Small intestine (tissue), 16 donors: ENCODE results near the gene NDUFA5. TPM values are rescaled to one million over a fixed set of nuclear protein-coding genes. Genes with fewer than 3 reads are reported as not detected.

ENCODE experiments used
- DNase-seq, 2 donors: peaks; one replicate each; pipeline versions ENCODE4 v3.0.0 to v3.0.0-alpha.2; 2013
- FAIRE-seq: peaks from 2 replicates; lab custom pipeline; 2012; peaks lifted over from hg19 to GRCh38; lab: Jason Lieb, UNC
- H3K27ac ChIP-seq, 3 donors: one replicate each; pipeline ENCODE4 v1.5.1; 2013; ENCODE audit warnings: low read length in 2 of 3, mild to moderate bottlenecking in 2 of 3, control low read depth in 1 of 3, inconsistent platforms in 1 of 3, low read depth in 1 of 3, moderate library complexity in 1 of 3
- H3K27me3 ChIP-seq, 3 donors: one replicate each; pipeline ENCODE4 v1.6.1; 2013; ENCODE audit warnings: low read length in 3 of 3, inconsistent platforms in 1 of 3; ENCODE audit not compliant: control insufficient read depth in 3 of 3, insufficient read depth in 3 of 3
- H3K36me3 ChIP-seq, 3 donors: one replicate each; pipeline ENCODE4 v1.6.1; 2013; ENCODE audit warnings: low read length in 3 of 3, inconsistent platforms in 1 of 3, low read depth in 1 of 3, mild to moderate bottlenecking in 1 of 3, moderate library complexity in 1 of 3; ENCODE audit not compliant: control insufficient read depth in 3 of 3, insufficient read depth in 2 of 3
- H3K4me1 ChIP-seq, 3 donors: one replicate each; pipeline ENCODE4 v1.6.1; 2013; ENCODE audit warnings: low read length in 2 of 3, inconsistent platforms in 1 of 3, low read depth in 1 of 3, mild to moderate bottlenecking in 1 of 3, moderate library complexity in 1 of 3; ENCODE audit not compliant: control insufficient read depth in 3 of 3, insufficient read depth in 2 of 3
- H3K4me3 ChIP-seq, 3 donors: one replicate each; pipeline ENCODE4 v1.5.1; 2013; ENCODE audit warnings: low read length in 3 of 3, control low read depth in 1 of 3, inconsistent platforms in 1 of 3, low read depth in 1 of 3, mild to moderate bottlenecking in 1 of 3, moderate library complexity in 1 of 3
- H3K9me3 ChIP-seq, 2 donors: one replicate each; pipeline ENCODE4 v1.6.1; 2013; ENCODE audit warnings: low read depth in 1 of 2, low read length in 1 of 2; ENCODE audit not compliant: control insufficient read depth in 2 of 2, insufficient read depth in 1 of 2
- WGBS, 3 donors: extraction: QIAGEN DNeasy Blood & Tissue Kit; methylation state at CpG; one replicate each; pipeline ENCODE4 v1.1.7; 2013; 5-methylcytosine and 5-hydroxymethylcytosine counted together
- long read RNA-seq, 10 donors: transcript quantifications; one replicate each; lab custom pipeline, GENCODE V29; 2026
- polyA plus RNA-seq, 4 donors: library from polyadenylated mRNA; stranded (reverse) in 3 of 4; unstranded in 1 of 4; fragments of 200-250 nt in 3 of 4; fragments of 120-200 nt in 1 of 4; gene quantifications; one replicate each; pipeline versions ENCODE4 v1.2.1 to v1.2.3, GENCODE V29; 2013
- donor health status: healthy with polysubstance abuse.
- donor health status: control.
- donor health status: control.
- donor health status: Bipolar disorder and iron deficiency.
- donor health status: healthy.

Gene NDUFA5
- polyA plus RNA-seq: 100 to 1,000 TPM in 3 of 4 donors, 10 to 100 TPM in 1; 69.4 to 225 (median 135) TPM
- long read RNA-seq, donor 1, transcript NDUFA5-202 (4 exons, 1,360 nt): minor isoform, 131 of 317 reads
- long read RNA-seq, donor 1, transcript NDUFA5-201 (5 exons, 1,901 nt): major isoform, 145 of 317 reads
- long read RNA-seq, donor 1, transcript NDUFA5-203 (2 exons, 599 nt): minor isoform, 7 of 317 reads
- long read RNA-seq, donor 1, transcript NDUFA5-210 (3 exons, 571 nt): minor isoform, 10 of 317 reads
- long read RNA-seq, donor 1, partial matches to known transcripts: 23 of 317 reads
- long read RNA-seq, donor 1, other reads (novel, unspliced or antisense): 0 of 317 reads
- long read RNA-seq, donor 2, transcript NDUFA5-202 (4 exons, 1,360 nt): minor isoform, 20 of 65 reads
- long read RNA-seq, donor 2, transcript NDUFA5-201 (5 exons, 1,901 nt): major isoform, 40 of 65 reads
- long read RNA-seq, donor 2, partial matches to known transcripts: 0 of 65 reads
- long read RNA-seq, donor 2, other reads (novel, unspliced or antisense): 0 of 65 reads
- long read RNA-seq, donor 3, transcript NDUFA5-202 (4 exons, 1,360 nt): minor isoform, 35 of 94 reads
- long read RNA-seq, donor 3, transcript NDUFA5-210 (3 exons, 571 nt): minor isoform, 5 of 94 reads
- long read RNA-seq, donor 3, transcript NDUFA5-201 (5 exons, 1,901 nt): major isoform, 44 of 94 reads
- long read RNA-seq, donor 3, partial matches to known transcripts: 5 of 94 reads
- long read RNA-seq, donor 3, other reads (novel, unspliced or antisense): 0 of 94 reads
- long read RNA-seq, donor 4, partial matches to known transcripts: 0 of 7 reads
- long read RNA-seq, donor 4, other reads (novel, unspliced or antisense): 0 of 7 reads
- long read RNA-seq, donor 5, transcript NDUFA5-202 (4 exons, 1,360 nt): major isoform, 12 of 25 reads
- long read RNA-seq, donor 5, transcript NDUFA5-201 (5 exons, 1,901 nt): major isoform, 12 of 25 reads
- long read RNA-seq, donor 5, partial matches to known transcripts: 0 of 25 reads
- long read RNA-seq, donor 5, other reads (novel, unspliced or antisense): 0 of 25 reads
- long read RNA-seq, donor 6, transcript NDUFA5-201 (5 exons, 1,901 nt): major isoform, 79 of 136 reads
- long read RNA-seq, donor 6, transcript NDUFA5-210 (3 exons, 571 nt): minor isoform, 5 of 136 reads
- long read RNA-seq, donor 6, transcript NDUFA5-202 (4 exons, 1,360 nt): minor isoform, 42 of 136 reads
- long read RNA-seq, donor 6, partial matches to known transcripts: 9 of 136 reads
- long read RNA-seq, donor 6, other reads (novel, unspliced or antisense): 0 of 136 reads
- long read RNA-seq, donor 7, transcript NDUFA5-201 (5 exons, 1,901 nt): major isoform, 192 of 353 reads
- long read RNA-seq, donor 7, transcript NDUFA5-202 (4 exons, 1,360 nt): minor isoform, 124 of 353 reads
- long read RNA-seq, donor 7, transcript NDUFA5-211 (4 exons, 1,504 nt): minor isoform, 6 of 353 reads
- long read RNA-seq, donor 7, partial matches to known transcripts: 21 of 353 reads
- long read RNA-seq, donor 7, other reads (novel, unspliced or antisense): 0 of 353 reads
- long read RNA-seq, donor 8, transcript NDUFA5-201 (5 exons, 1,901 nt): major isoform, 7 of 11 reads
- long read RNA-seq, donor 8, partial matches to known transcripts: 0 of 11 reads
- long read RNA-seq, donor 8, other reads (novel, unspliced or antisense): 0 of 11 reads
- long read RNA-seq, donor 9, transcript NDUFA5-202 (4 exons, 1,360 nt): minor isoform, 9 of 23 reads
- long read RNA-seq, donor 9, transcript NDUFA5-201 (5 exons, 1,901 nt): major isoform, 11 of 23 reads
- long read RNA-seq, donor 9, partial matches to known transcripts: 0 of 23 reads
- long read RNA-seq, donor 9, other reads (novel, unspliced or antisense): 0 of 23 reads
- long read RNA-seq, donor 10, transcript NDUFA5-202 (4 exons, 1,360 nt): major isoform, 62 of 139 reads
- long read RNA-seq, donor 10, transcript NDUFA5-210 (3 exons, 571 nt): minor isoform, 5 of 139 reads
- long read RNA-seq, donor 10, transcript NDUFA5-201 (5 exons, 1,901 nt): minor isoform, 60 of 139 reads
- long read RNA-seq, donor 10, partial matches to known transcripts: 7 of 139 reads
- long read RNA-seq, donor 10, other reads (novel, unspliced or antisense): 0 of 139 reads

GRCh38 chr7:123557398-123558288, at the start of gene NDUFA5:
Gene NDUFA5 (minus strand): TSS chr7:123557818. CDS start chr7:123557795, 23 bp downstream.
- FAIRE-seq (no peak), DNase-seq (peak; percentile 99)
- Histone ChIP-seq H3K4me1 (peaks cover 0 to 5% (median 2%) of the 10 kb centered on the region in 3 donors), H3K27me3 (no peaks in the 10 kb centered on the region), H3K4me3 (peak within 1 kb of the TSS; percentile 61 to 89 (median 77)), H3K9me3 (no peaks in the 10 kb centered on the region), H3K36me3 (peaks cover 0 to 7% (median 2%) of the 10 kb centered on the region in 3 donors), H3K27ac (peak within 1 kb of the TSS; percentile 38 to 94 (median 83))
- WGBS, 3 donors: 0 to 1% (median 0%) methylated on average over 40 of the region's 40 CpGs

GRCh38 chr7:123604739-123605138, 47.1 kb upstream of the NDUFA5 start:
- H3K27ac ChIP-seq: no peak overlapping the region
- WGBS, 3 donors: 27 to 36% (median 28%) methylated on average over 3 of the region's 3 CpGs
- FAIRE-seq (no peak), DNase-seq (no peak)
- no peaks in the 10 kb centered on the region for H3K36me3 ChIP-seq
- no peaks in the 10 kb centered on the region for H3K4me1 ChIP-seq
- no peaks in the 10 kb centered on the region for H3K9me3 ChIP-seq
- peaks cover 0 to 2% (median 0%) of the 10 kb centered on the region in 3 donors for H3K27me3 ChIP-seq
- no peak overlapping the region for H3K4me3 ChIP-seq

DNA sequence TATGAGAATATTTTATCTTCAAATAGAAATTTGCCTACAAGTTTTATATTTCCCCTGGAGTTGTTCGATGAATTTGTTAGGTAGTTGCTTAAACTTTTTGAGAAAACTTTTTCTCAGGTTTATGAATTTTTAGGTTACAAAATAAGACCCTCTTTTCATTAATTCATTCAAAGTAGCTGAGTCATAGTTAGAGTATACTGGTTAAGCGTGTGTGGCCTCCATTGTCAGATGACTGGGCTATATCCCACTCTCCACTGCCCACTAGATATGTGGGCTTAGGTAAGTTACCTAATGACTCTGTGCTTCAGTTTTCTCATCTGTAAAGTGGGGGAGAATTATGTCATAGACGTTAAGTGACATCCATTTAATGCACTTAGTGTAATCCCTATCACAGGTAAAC, 45.0 kb upstream of the NDUFA5 start:
- DNase-seq: no peak
- Histone ChIP-seq H3K36me3 (no peaks in the 10 kb centered on the region), H3K27me3 (no peaks in the 10 kb centered on the region), H3K9me3 (no peaks in the 10 kb centered on the region), H3K4me3 (no peak overlapping the region), H3K4me1 (no peaks in the 10 kb centered on the region), H3K27ac (no peak overlapping the region)
- 77 to 82% (median 81%) methylated on average over 3 of the region's 3 CpGs for WGBS, 3 donors
- FAIRE-seq: no peak

- Histone ChIP-seq H3K27ac (no peak within 1 kb of the TSS), H3K27me3 (no peaks in the 10 kb centered on the region), H3K4me3 (no peak within 1 kb of the TSS), H3K9me3 (no peaks in the 10 kb centered on the region), H3K4me1 (no peaks in the 10 kb centered on the region), H3K36me3 (no peaks in the 10 kb centered on the region)
- FAIRE-seq: no peak
- no peak for DNase-seq
- 73 to 82% (median 80%) methylated on average over 4 of the region's 4 CpGs for WGBS, 3 donors
These were observed 43.9 kb upstream of the NDUFA5 start, which contains the start of gene ASB15 for GRCh38 chr7:123601530-123601929. Gene ASB15 (plus strand): TSS chr7:123601821. CDS start chr7:123614503, 12,682 bp downstream.

DNA sequence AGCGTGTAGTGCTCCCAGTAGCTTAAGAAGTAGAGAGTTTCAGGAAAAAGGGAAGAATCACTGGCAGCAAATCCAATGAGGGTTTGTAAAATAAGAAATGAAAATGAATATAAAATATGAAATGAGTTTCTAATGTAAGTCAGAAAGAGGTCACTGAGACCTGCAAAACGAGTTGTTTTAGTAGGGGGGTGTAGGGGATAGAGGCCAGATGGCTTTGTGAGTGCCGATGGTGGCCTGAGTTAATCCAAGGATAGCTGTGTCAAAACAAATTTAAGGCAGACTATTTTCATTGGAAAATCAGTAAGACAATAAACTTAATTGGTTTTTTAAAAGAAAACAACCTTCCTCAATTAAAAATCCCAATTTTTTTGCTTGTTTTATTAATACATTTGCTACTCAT, 43.3 kb upstream of the NDUFA5 start:
- H3K4me1 ChIP-seq: no peaks in the 10 kb centered on the region
- no peak for FAIRE-seq
- no peak for DNase-seq
- no peaks in the 10 kb centered on the region for H3K36me3 ChIP-seq
- H3K27ac ChIP-seq: no peak overlapping the region
- H3K27me3 ChIP-seq: no peaks in the 10 kb centered on the region
- no peaks in the 10 kb centered on the region for H3K9me3 ChIP-seq
- H3K4me3 ChIP-seq: no peak overlapping the region
- 50 to 67% (median 58%) methylated on average over 3 of the region's 3 CpGs for WGBS, 3 donors

- no peaks in the 10 kb centered on the region for H3K27me3 ChIP-seq
- H3K4me1 ChIP-seq: no peaks in the 10 kb centered on the region
- no peaks in the 10 kb centered on the region for H3K9me3 ChIP-seq
- 85 to 89% (median 85%) methylated on average over 2 of the region's 2 CpGs for WGBS, 3 donors
- H3K27ac ChIP-seq: no peak overlapping the region
- DNase-seq (no peak), FAIRE-seq (no peak)
- H3K4me3 ChIP-seq: no peak overlapping the region
- H3K36me3 ChIP-seq: no peaks in the 10 kb centered on the region
These were observed 42.1 kb upstream of the NDUFA5 start for GRCh38 chr7:123599766-123600165.
